ENCODE results near the gene BMP2K.

BMP2K gene

DNA sequence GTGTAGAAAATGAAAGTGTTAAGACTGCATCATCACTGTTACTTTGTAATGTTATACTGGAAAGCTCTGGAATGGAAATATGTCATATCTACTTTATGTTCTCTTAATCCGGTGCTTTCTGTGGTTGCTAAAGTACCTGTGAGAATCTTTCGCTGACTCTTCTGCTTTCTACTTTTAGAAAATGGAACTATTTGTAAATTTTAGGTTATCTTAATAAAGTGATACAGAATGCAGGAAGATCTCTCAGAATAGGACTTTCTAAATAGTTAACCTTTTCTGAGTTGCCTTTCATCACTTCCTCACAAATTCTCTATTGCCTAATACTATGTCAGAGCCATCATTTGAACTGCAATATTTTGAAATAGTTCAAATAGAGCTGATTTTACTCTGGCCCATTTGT lies 69.3 kb downstream of the BMP2K start:
- in situ Hi-C loops (cut with HindIII; ENCODE audit: low sequenced_read_pairs) = no loop called here
- no peak for DNase-seq (ENCODE audit: low read depth, low spot score)
- no peak overlapping the region for H3K4me3 ChIP-seq (ENCODE audit: low read depth, low read length)
- TF ChIP-seq, protein P1, sequence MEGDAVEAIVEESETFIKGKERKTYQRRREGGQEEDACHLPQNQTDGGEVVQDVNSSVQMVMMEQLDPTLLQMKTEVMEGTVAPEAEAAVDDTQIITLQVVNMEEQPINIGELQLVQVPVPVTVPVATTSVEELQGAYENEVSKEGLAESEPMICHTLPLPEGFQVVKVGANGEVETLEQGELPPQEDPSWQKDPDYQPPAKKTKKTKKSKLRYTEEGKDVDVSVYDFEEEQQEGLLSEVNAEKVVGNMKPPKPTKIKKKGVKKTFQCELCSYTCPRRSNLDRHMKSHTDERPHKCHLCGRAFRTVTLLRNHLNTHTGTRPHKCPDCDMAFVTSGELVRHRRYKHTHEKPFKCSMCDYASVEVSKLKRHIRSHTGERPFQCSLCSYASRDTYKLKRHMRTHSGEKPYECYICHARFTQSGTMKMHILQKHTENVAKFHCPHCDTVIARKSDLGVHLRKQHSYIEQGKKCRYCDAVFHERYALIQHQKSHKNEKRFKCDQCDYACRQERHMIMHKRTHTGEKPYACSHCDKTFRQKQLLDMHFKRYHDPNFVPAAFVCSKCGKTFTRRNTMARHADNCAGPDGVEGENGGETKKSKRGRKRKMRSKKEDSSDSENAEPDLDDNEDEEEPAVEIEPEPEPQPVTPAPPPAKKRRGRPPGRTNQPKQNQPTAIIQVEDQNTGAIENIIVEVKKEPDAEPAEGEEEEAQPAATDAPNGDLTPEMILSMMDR (IDR thresholded peaks at IDR 0.05; ENCODE audit: low read depth, low read length) = no peak

DNA sequence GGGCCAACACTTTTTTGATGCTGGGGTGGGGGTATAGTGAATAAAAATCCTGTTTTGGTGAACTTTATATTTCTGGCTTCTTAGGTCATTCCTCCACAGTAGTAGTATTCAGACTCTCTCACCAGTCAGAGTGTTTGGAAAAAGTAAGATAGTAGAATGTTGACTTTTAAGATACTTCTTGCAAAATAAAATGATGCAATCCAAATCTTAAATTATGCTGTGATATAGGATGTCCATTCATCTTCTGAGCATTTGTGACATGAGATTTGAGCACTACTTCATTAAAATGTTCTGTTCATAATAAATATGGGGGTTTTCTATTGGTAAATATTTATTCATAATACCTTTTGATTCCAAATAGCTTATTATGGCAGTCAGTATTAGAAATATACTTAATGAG lies 70.1 kb downstream of the BMP2K start:
- H3K4me3 ChIP-seq (ENCODE audit: low read depth, low read length) = no peak overlapping the region
- no peak for DNase-seq (ENCODE audit: low read depth, low spot score)
- in situ Hi-C loops (cut with HindIII; ENCODE audit: low sequenced_read_pairs) = no loop called here
- TF ChIP-seq, protein P1 (IDR thresholded peaks at IDR 0.05; ENCODE audit: low read depth, low read length) = no peak

DNA sequence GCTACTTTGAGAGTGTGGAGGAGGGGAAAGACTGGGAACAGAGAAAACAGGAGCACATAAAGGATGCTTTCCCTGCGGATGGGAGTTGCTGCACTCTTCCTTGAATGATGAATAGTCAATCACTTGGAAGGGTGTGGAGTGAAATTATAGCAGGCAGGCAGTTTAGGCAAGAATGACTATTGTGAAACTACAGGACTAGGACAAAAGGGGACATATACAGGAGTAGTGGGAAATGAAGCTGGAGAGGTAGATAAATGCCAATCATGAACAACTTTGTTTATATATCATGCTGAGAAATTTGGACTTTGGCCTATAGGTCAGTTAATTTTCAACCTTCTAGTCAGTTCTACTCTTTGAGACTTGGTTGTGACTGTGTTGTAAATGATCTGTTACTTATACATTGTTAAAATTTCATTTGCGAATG lies 86.2 kb downstream of the BMP2K start:
- DNase-seq (ENCODE audit: low read depth, low spot score) = no peak
- in situ Hi-C loops (cut with HindIII; ENCODE audit: low sequenced_read_pairs) = no loop called here
- no peak overlapping the region for H3K4me3 ChIP-seq (ENCODE audit: low read depth, low read length)
- TF ChIP-seq, protein P1 (IDR thresholded peaks at IDR 0.05; ENCODE audit: low read depth, low read length) = no peak

DNA sequence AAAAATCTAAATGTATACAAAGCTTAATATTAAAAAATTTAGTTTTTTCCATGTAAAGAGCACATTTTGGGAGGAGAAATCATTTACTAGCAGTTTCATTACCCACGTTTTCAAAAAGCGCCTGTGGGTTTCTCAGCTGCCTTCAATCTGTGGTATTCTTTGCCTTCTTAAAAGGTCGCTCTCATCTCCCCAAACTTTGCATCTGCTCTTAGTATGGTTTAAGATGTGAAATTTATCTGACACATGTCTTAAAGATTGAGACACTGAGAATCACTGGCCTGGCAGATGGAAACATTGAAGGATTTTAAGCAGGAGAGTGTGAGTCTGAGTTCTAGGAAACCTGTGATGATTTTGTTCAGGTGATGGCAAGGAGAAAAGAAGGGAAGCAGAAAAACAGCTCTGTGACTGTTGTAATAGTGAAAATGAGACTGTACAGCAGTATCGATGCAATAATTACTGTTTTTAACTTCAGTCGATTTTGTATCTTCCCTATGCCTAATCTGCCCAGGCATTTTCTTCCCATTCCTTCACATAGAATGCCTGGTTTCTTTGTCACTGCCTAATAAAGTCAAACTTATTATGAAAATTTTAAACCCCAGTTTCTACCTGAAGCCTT lies 87.2 kb downstream of the BMP2K start:
- TF ChIP-seq, protein P1 (IDR thresholded peaks at IDR 0.05; ENCODE audit: low read depth, low read length) = no peak
- DNase-seq (ENCODE audit: low read depth, low spot score) = no peak
- H3K4me3 ChIP-seq (ENCODE audit: low read depth, low read length) = no peak overlapping the region
- in situ Hi-C loops (cut with HindIII; ENCODE audit: low sequenced_read_pairs) = no loop called here

DNA sequence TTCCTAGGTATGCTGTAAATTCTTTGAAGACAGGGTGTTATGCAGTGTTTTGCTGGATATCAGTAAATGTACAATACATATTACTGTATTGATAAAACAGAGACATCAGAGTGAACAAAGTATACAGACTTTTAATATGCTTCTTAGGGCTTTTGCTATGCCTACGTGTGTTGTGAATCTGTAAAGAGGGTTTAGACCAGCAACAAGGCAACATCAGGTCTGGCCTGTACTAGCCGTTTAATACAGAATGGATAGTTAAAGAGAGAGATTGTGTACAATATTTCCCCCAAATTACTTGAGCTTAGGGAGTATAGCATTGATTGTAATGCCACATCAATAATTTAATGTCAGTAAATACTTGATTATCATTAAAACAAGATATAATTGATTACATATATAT lies 87.8 kb downstream of the BMP2K start:
- no peak for DNase-seq (ENCODE audit: low read depth, low spot score)
- in situ Hi-C loops (cut with HindIII; ENCODE audit: low sequenced_read_pairs) = no loop called here
- no peak overlapping the region for H3K4me3 ChIP-seq (ENCODE audit: low read depth, low read length)
- TF ChIP-seq, protein P1 (IDR thresholded peaks at IDR 0.05; ENCODE audit: low read depth, low read length) = no peak

DNA sequence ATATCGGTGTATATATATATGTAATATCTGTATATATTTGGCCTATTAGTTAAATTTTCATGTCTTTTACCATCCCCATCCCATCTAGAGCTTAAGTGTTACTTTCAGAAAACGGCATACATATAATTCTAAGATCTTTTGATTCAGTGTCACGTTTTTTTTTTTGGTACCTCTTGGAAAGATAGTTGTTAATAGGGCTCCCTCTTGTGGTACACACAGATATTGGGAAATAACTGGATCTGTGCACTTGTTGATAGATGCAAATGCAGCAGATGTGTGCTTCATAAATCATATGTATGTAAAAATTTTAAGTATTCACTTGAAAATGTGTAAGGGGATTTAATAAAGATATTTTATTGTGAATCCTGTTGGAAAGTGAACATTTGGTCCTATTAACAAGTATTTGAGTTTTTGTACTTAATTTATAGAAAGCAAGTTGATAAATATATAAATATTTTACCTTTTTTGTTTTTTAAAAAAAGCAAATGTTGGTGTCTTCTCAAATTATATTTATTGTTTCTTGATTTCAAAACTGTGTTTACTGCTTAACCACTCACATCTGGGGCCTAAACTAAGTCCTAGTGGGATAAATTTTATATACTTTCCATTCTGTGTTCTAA lies 88.4 kb downstream of the BMP2K start:
- DNase-seq (ENCODE audit: low read depth, low spot score) = peak; percentile 86
- in situ Hi-C loops (cut with HindIII; ENCODE audit: low sequenced_read_pairs) = no loop called here

More for the DNA sequence above, 88.4 kb downstream of the BMP2K start:
- TF ChIP-seq, protein P1 (IDR thresholded peaks at IDR 0.05; ENCODE audit: low read depth, low read length) = peak; percentile 55
- H3K4me3 ChIP-seq (ENCODE audit: low read depth, low read length) = no peak overlapping the region

Measured in astrocyte of the spinal cord (primary cell).